Stimulated activated CD4-positive, alpha-beta T cell treated with anti-CD3 and anti-CD28 coated beads, Interleukin-4, amount 100 ng/mL, for 48 hours (primary cell): ENCODE results near the gene RFXANK.

Experiments
- DNase-seq, 2 donors: peaks; one replicate each; pipeline ENCODE4 v3.0.0-alpha.2; 2020; ENCODE audit warnings: low read depth in 2 of 2

Gene RFXANK

GRCh38 chr19:19232261-19232721 is 40.2 kb downstream of the RFXANK start:
- DNase-seq = no peak

- no peak for DNase-seq
Measured at GRCh38 chr19:19234220-19234816, 42.3 kb downstream of the RFXANK start.

GRCh38 chr19:19236173-19236572 is 44.1 kb downstream of the RFXANK start:
- DNase-seq = no peak

GRCh38 chr19:19238126-19238894 is 46.3 kb downstream of the RFXANK start:
- no peak for DNase-seq

- no peak for DNase-seq
Measured at GRCh38 chr19:19239675-19240074, 47.6 kb downstream of the RFXANK start.

GRCh38 chr19:19240476-19240875 is 48.4 kb downstream of the RFXANK start:
- no peak for DNase-seq

- no peak for DNase-seq
Measured at GRCh38 chr19:19250196-19250801, 58.2 kb downstream of the RFXANK start.
